ENCODE measurements around the gene CIZ1. TPM values are rescaled to one million over a fixed set of nuclear protein-coding genes. Genes with fewer than 3 reads are reported as not detected.

CIZ1 gene
- total and polyA plus RNA-seq, 2 of the 13 experiments (the other 11 are each of a cell fraction or from before 2014, with no cell fraction given): 30.6 to 50.3 TPM

- TF ChIP-seq AKNA (CRISPR knock-in tag; IDR thresholded peaks at IDR 0.05; ENCODE audit: borderline replicate concordance) (no peak), ELF1 (CRISPR knock-in tag; IDR thresholded peaks at IDR 0.05) (peak; percentile 71), TFDP2 (CRISPR knock-in tag; IDR thresholded peaks at IDR 0.05) (peak; percentile 60), POGZ (CRISPR knock-in tag; IDR thresholded peaks at IDR 0.05) (peak; percentile 52; the same call in 1 of the 2 replicates), ZNF468 (CRISPR knock-in tag; IDR thresholded peaks at IDR 0.05) (no peak), ZNF607 (CRISPR knock-in tag; IDR thresholded peaks at IDR 0.05; ENCODE audit: borderline replicate concordance) (no peak), ZKSCAN1 (IDR thresholded peaks at IDR 0.05; ENCODE audit: low read length) (no peak), ZNF101 (CRISPR knock-in tag; IDR thresholded peaks at IDR 0.05; ENCODE audit: borderline replicate concordance, low read depth) (no peak), SAFB2 (CRISPR knock-in tag; IDR thresholded peaks at IDR 0.05; ENCODE audit: borderline replicate concordance, low read depth) (no peak), ZNF142 (CRISPR knock-in tag; IDR thresholded peaks at IDR 0.05) (peak; percentile 74; the same call in 1 of the 2 replicates), PPARG (CRISPR knock-in tag; conservative IDR thresholded peaks at IDR 0.05) (peak; percentile 66; the same call in 1 of the 2 replicates), SOX6 (IDR thresholded peaks at IDR 0.05) (no peak), SOX6 (CRISPR knock-in tag; IDR thresholded peaks at IDR 0.05) (peak; percentile 73), ZNF224 (CRISPR knock-in tag; IDR thresholded peaks at IDR 0.05) (peak; percentile 69; the same call in 1 of the 2 replicates), SOX5 (CRISPR knock-in tag; IDR thresholded peaks at IDR 0.05; ENCODE audit: borderline replicate concordance) (peak; percentile 51), ZNF576 (CRISPR knock-in tag; IDR thresholded peaks at IDR 0.05) (no peak), GTF3A (CRISPR knock-in tag; conservative IDR thresholded peaks at IDR 0.05) (0 out of 2 replicates have a peak, but pooled peaks have one; percentile 35)
Measured at GRCh38 chr9:128117613-128118471, 73.5 kb downstream of the CIZ1 start (continued).

Data from HepG2 (cell line).